HG02973 (cell line): ENCODE measurements around the gene S100A3.
A peak's percentile ranks its signal among the peaks of the same experiment; 100 is the strongest.
"Not testable (repeated sequence)": the region's sequence is repeated elsewhere in the genome, so short reads cannot be mapped to it uniquely, and the experiment has no call there.

Experiments used
- ATAC-seq: cut with Tn5 transposase; IDR thresholded peaks from one replicate; pipeline ENCODE4 v1.9.1; 2021; ENCODE audit warnings: moderate library complexity; ENCODE audit not compliant: unreplicated experiment

The S100A3 gene

GRCh38 chr1:153569465-153569864 lies 20.4 kb upstream of the S100A3 start:
- ATAC-seq, result no peak

- ATAC-seq, result no peak
These were observed 19.5 kb upstream of the S100A3 start for GRCh38 chr1:153568367-153569099.

- ATAC-seq, result no peak
These were observed 18.7 kb upstream of the S100A3 start for GRCh38 chr1:153567621-153568366.

- no peak for ATAC-seq
These were observed 17.6 kb upstream of the S100A3 start for GRCh38 chr1:153566414-153567371.

GRCh38 chr1:153565529-153566374 lies 16.7 kb upstream of the S100A3 start, which contains the start of gene S100A2:
S100A2 (minus strand) TSS chr1:153565844; CDS start chr1:153563877, 1,967 bp downstream.
- ATAC-seq, result peak; percentile 41

GRCh38 chr1:153563991-153564390 lies 14.9 kb upstream of the S100A3 start:
- no peak for ATAC-seq

- no peak for ATAC-seq
These were observed 14.4 kb upstream of the S100A3 start for GRCh38 chr1:153563483-153563901.

- ATAC-seq, result not testable (repeated sequence)
These were observed 13.0 kb upstream of the S100A3 start for GRCh38 chr1:153562021-153562420.

GRCh38 chr1:153561466-153561985 lies 12.5 kb upstream of the S100A3 start:
- ATAC-seq, result no peak

- ATAC-seq, result no peak
These were observed 11.9 kb upstream of the S100A3 start for GRCh38 chr1:153560771-153561465.

GRCh38 chr1:153560241-153560640 lies 11.2 kb upstream of the S100A3 start:
- no peak for ATAC-seq

GRCh38 chr1:153557877-153558276 lies 8.8 kb upstream of the S100A3 start:
- no peak for ATAC-seq

- ATAC-seq, result no peak
These were observed 7.3 kb upstream of the S100A3 start for GRCh38 chr1:153556348-153556747.

GRCh38 chr1:153553830-153554541 lies 4.9 kb upstream of the S100A3 start:
- ATAC-seq, result no peak

- no peak for ATAC-seq
These were observed 4.0 kb upstream of the S100A3 start for GRCh38 chr1:153553096-153553495.

GRCh38 chr1:153552335-153552734 lies 3.3 kb upstream of the S100A3 start:
- no peak for ATAC-seq

- ATAC-seq, result no peak
These were observed 1.9 kb upstream of the S100A3 start for GRCh38 chr1:153550827-153551500.

- ATAC-seq, result no peak
These were observed 1.3 kb upstream of the S100A3 start for GRCh38 chr1:153550398-153550758.
